OCI-LY7 (cell line): ENCODE data around the gene ACAT2. TPM values are rescaled to one million over a fixed set of nuclear protein-coding genes. Genes with fewer than 3 reads are reported as not detected.
"Not testable (repeated sequence)": the region's sequence is repeated elsewhere in the genome, so short reads cannot be mapped to it uniquely, and the experiment has no call there.

Experiments
- BruUV-seq: library from RNA; stranded (reverse); fragments of 400-500 nt; replicated peaks from 2 replicates; lab custom pipeline; 2021; lab: Mats Ljungman, UMichigan
- CTCF ChIA-PET: fragments of 300-600 bp; sonication (Branson Sonifier 250); formaldehyde crosslinking; loops from one replicate; lab custom pipeline; 2022; ENCODE audit warnings: antibody characterized with exemption; ENCODE audit not compliant: unreplicated experiment; lab: Charles Lee
- POLR2A ChIA-PET: fragments of 300-600 bp; sonication (Branson Sonifier 250); formaldehyde crosslinking; loops from one replicate; lab custom pipeline; 2022; ENCODE audit warnings: antibody characterized with exemption; lab: Charles Lee
- DNase-seq: peaks from one replicate; pipeline ENCODE4 v3.0.0-alpha.2; 2015; ENCODE audit warnings: low spot score
- H2AFZ ChIP-seq: fragments of 200-600 bp; sonication (generic), shearing (Covaris generic); 2 replicates; pipeline ENCODE4 v1.6.1; 2014; ENCODE audit warnings: mild to moderate bottlenecking, antibody characterized with exemption, low read length, moderate library complexity
- H3K27ac ChIP-seq: fragments of 200-600 bp; sonication (generic); 2 replicates; pipeline ENCODE4 v1.5.1; 2014; ENCODE audit warnings: mixed run types, low read depth, mild to moderate bottlenecking, moderate library complexity, low read length, inconsistent platforms; ENCODE audit not compliant: poor library complexity, severe bottlenecking
- H3K36me3 ChIP-seq: fragments of 200-600 bp; sonication (generic); 2 replicates; pipeline ENCODE4 v1.6.1; 2014; ENCODE audit warnings: mild to moderate bottlenecking, antibody characterized with exemption, low read length, moderate library complexity, mixed read lengths; ENCODE audit not compliant: insufficient read depth
- H3K4me1 ChIP-seq: fragments of 200-600 bp; sonication (generic); 2 replicates; pipeline ENCODE4 v1.5.1; 2014; ENCODE audit warnings: mild to moderate bottlenecking, low read length; ENCODE audit not compliant: insufficient read depth, poor library complexity, severe bottlenecking
- H3K4me2 ChIP-seq: fragments of 200-600 bp; sonication (generic); 2 replicates; pipeline ENCODE4 v1.6.1; 2014; ENCODE audit warnings: mild to moderate bottlenecking, low read length
- H3K4me3 ChIP-seq: fragments of 200-600 bp; sonication (generic); 2 replicates; pipeline ENCODE4 v1.5.1; 2014; ENCODE audit warnings: mild to moderate bottlenecking, low read depth, low read length; ENCODE audit not compliant: poor library complexity, severe bottlenecking
- H3K79me2 ChIP-seq: fragments of 200-600 bp; sonication (generic); 2 replicates; pipeline ENCODE4 v1.6.1; 2016; ENCODE audit warnings: low read depth, mild to moderate bottlenecking, low read length, moderate library complexity, mixed read lengths; ENCODE audit not compliant: insufficient read depth
- H3K9me2 ChIP-seq: fragments of 200-600 bp; sonication (generic); 2 replicates; pipeline ENCODE4 v1.6.1; 2016; ENCODE audit warnings: mild to moderate bottlenecking, low read length, mixed read lengths; ENCODE audit not compliant: insufficient read depth
- H3K9me3 ChIP-seq: fragments of 200-600 bp; sonication (generic); 2 replicates; pipeline ENCODE4 v1.6.1; 2014; ENCODE audit warnings: mild to moderate bottlenecking, mixed run types, low read length, mixed read lengths
- H4K20me1 ChIP-seq: fragments of 200-600 bp; sonication (generic); 2 replicates; pipeline ENCODE4 v1.6.1; 2014; ENCODE audit warnings: mild to moderate bottlenecking, antibody characterized with exemption, low read length, moderate library complexity, mixed read lengths; ENCODE audit not compliant: insufficient read depth
- EZH2phosphoT487 ChIP-seq: fragments of 200-600 bp; sonication (generic); IDR thresholded peaks from 2 replicates; pipeline ENCODE4 v1.6.1; 2018; ENCODE audit warnings: low read depth, borderline replicate concordance, mild to moderate bottlenecking, mixed run types, antibody characterized with exemption, low read length, moderate library complexity, mixed read lengths
- intact Hi-C: fragments of 100-400 bp; cut with micrococcal nuclease; formaldehyde crosslinking; loops from one replicate; pipeline ENCODE4 v1.10.0; 2022; ENCODE audit not compliant: unreplicated experiment
- total RNA-seq, 2 experiments: library from RNA; depleted of rRNA in 1 of 2; stranded (reverse); fragments of >200 nt in 1 of 2; shearing (Covaris generic) in 1 of 2; gene quantifications; 2 replicates each; pipeline ENCODE4 v1.2.3, GENCODE V29; 2014 to 2022
- TF ChIP-seq, protein P1 (sequence below): fragments of 200-600 bp; sonication (generic); conservative IDR thresholded peaks from 2 replicates; pipeline ENCODE4 v1.5.1; 2014; ENCODE audit warnings: mild to moderate bottlenecking, antibody characterized with exemption, low read length, moderate library complexity, mixed read lengths

Gene ACAT2
- total RNA-seq, 2 experiments from 2014 or later, result 42.4 to 110 TPM

- Histone ChIP-seq H3K9me3 (no peaks in the 10 kb centered on the region), H3K79me2 (peaks cover 25% of the 10 kb centered on the region; the same call in 1 of the 2 replicates), H3K36me3 (peaks cover 21% of the 10 kb centered on the region), H3K27ac (no peak overlapping the region), H3K4me2 (no peak overlapping the region), H4K20me1 (peaks cover 4% of the 10 kb centered on the region; the same call in 1 of the 2 replicates), H3K4me3 (no peak overlapping the region), H3K4me1 (peaks cover under 1% of the 10 kb centered on the region), H2AFZ (no peak overlapping the region), H3K9me2 (no peaks in the 10 kb centered on the region)
- intact Hi-C loops, result no loop called here
- ChIA-PET CTCF (interaction anchor here (0.6 kb wide), 1 partner anchor 70 kb away, joined by 3 read pairs; the partner anchor contains the start of gene TCP1), POLR2A (interaction anchor here (1.1 to 2.0 kb wide), 2 partner anchors 13 to 71 kb away, joined by 3 to 5 read pairs; partner anchors contain the start of gene MRPL18)
- no peak for TF ChIP-seq EZH2phosphoT487
- TF ChIP-seq, protein P1, sequence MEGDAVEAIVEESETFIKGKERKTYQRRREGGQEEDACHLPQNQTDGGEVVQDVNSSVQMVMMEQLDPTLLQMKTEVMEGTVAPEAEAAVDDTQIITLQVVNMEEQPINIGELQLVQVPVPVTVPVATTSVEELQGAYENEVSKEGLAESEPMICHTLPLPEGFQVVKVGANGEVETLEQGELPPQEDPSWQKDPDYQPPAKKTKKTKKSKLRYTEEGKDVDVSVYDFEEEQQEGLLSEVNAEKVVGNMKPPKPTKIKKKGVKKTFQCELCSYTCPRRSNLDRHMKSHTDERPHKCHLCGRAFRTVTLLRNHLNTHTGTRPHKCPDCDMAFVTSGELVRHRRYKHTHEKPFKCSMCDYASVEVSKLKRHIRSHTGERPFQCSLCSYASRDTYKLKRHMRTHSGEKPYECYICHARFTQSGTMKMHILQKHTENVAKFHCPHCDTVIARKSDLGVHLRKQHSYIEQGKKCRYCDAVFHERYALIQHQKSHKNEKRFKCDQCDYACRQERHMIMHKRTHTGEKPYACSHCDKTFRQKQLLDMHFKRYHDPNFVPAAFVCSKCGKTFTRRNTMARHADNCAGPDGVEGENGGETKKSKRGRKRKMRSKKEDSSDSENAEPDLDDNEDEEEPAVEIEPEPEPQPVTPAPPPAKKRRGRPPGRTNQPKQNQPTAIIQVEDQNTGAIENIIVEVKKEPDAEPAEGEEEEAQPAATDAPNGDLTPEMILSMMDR, result no peak
- BruUV-seq, result no TSS peak
- no peak for DNase-seq
These were observed 42.6 kb upstream of the ACAT2 start for GRCh38 chr6:159719287-159719686.

- no peak overlapping the region for H3K4me2 ChIP-seq
- H3K36me3 ChIP-seq, result peaks cover 30% of the 10 kb centered on the region
- CTCF ChIA-PET, result no interaction called here
- H3K9me2 ChIP-seq, result no peaks in the 10 kb centered on the region
- TF ChIP-seq, protein P1, result peak; percentile 74
- no peak for TF ChIP-seq EZH2phosphoT487
- H3K79me2 ChIP-seq, result peaks cover 39% of the 10 kb centered on the region
- POLR2A ChIA-PET, result interaction anchor here (0.8 to 1.7 kb wide), 2 partner anchors 24 to 75 kb away, joined by 3 to 5 read pairs; no protein-coding TSS in a partner anchor
- no peak overlapping the region for H3K27ac ChIP-seq
- intact Hi-C loops, result loop anchor here (2.0 to 10.0 kb wide), 2 partner anchors 220 to 916 kb away; no protein-coding TSS in a partner anchor
- peaks cover 14% of the 10 kb centered on the region for H3K4me1 ChIP-seq
- H2AFZ ChIP-seq, result no peak overlapping the region
- peak; percentile 78 for DNase-seq
- BruUV-seq, result no TSS peak
- no peak overlapping the region for H3K4me3 ChIP-seq
- H4K20me1 ChIP-seq, result peaks cover 4% of the 10 kb centered on the region; the same call in 1 of the 2 replicates
- no peaks in the 10 kb centered on the region for H3K9me3 ChIP-seq
These were observed 41.1 kb upstream of the ACAT2 start for GRCh38 chr6:159720708-159721107.

DNA sequence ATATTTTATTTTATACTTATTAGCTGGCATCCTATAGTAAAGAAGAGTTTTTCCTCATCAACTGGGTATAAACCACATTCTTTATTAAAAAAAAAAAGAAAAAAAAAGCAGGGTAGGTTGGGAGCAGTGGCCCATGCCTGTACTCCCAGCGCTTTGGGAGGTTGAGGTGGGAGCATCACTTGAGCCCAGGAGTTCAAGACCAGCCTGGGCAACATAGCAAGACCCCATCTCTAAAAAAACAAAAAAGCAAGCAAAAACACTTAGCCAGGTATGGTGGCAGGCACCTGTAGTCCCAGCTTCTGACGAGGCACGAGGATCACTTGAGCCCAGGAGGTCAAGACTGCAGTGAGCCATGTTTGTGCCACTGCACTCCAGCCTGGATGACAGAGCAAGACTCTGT, 39.9 kb upstream of the ACAT2 start:
- H3K4me2 ChIP-seq, H3K4me3 ChIP-seq, BruUV-seq, CTCF ChIA-PET, H4K20me1 ChIP-seq, H3K9me3 ChIP-seq, DNase-seq, H3K27ac ChIP-seq, H3K9me2 ChIP-seq, H2AFZ ChIP-seq: not testable (repeated sequence)
- Histone ChIP-seq H3K79me2 (peaks cover 47% of the 10 kb centered on the region), H3K4me1 (peaks cover 14% of the 10 kb centered on the region), H3K36me3 (peaks cover 30% of the 10 kb centered on the region)
- intact Hi-C loops, result loop anchor here (1.0 to 10.0 kb wide), 3 partner anchors 131 to 917 kb away; no protein-coding TSS in a partner anchor
- POLR2A ChIA-PET, result interaction anchor here (1.1 to 1.5 kb wide), 2 partner anchors 10 to 31 kb away, joined by 3 to 5 read pairs; no protein-coding TSS in a partner anchor
